ENCODE measurements around the gene FAM186B. TPM values are rescaled to one million over a fixed set of nuclear protein-coding genes. Genes with fewer than 3 reads are reported as not detected.
A peak's percentile ranks its signal among the peaks of the same experiment; 100 is the strongest.

Gene FAM186B
- total and polyA plus RNA-seq, 12 donors, result 0.04 to 1.5 (median 0.66) TPM

GRCh38 chr12:49556391-49557186, 48.9 kb downstream of the FAM186B start:
- Histone ChIP-seq H3K4me3 (no peak overlapping the region), H3K36me3 (peaks cover 0 to 60% (median 35%) of the 10 kb centered on the region in 9 donors), H3K27me3 (no peaks in the 10 kb centered on the region), H3K9me3 (no peaks in the 10 kb centered on the region), H3K27ac (no peak overlapping the region), H3K4me1 (peaks cover 0 to 17% (median 8%) of the 10 kb centered on the region in 9 donors)
- WGBS, 2 donors, result 71 to 78% methylated on average over 12 of the region's 12 CpGs
- no peak for ATAC-seq
- no peak for TF ChIP-seq CTCF (IDR thresholded peaks at IDR 0.05)
- intact Hi-C loops (cut with DNase I), result no loop called here
- DNase-seq, result no peak

GRCh38 chr12:49555631-49556390, 49.6 kb downstream of the FAM186B start:
- ATAC-seq (no peak), DNase-seq (no peak)
- no peaks in the 10 kb centered on the region for H3K9me3 ChIP-seq
- H3K4me1 ChIP-seq, result peaks cover 0 to 18% (median 8%) of the 10 kb centered on the region in 9 donors
- no peak for TF ChIP-seq CTCF (IDR thresholded peaks at IDR 0.05)
- H3K27me3 ChIP-seq, result peaks cover 0 to 3% (median 0%) of the 10 kb centered on the region in 7 donors
- intact Hi-C loops (cut with DNase I), result no loop called here
- 85 to 88% methylated on average over 18 of the region's 18 CpGs for WGBS, 2 donors
- no peak overlapping the region for H3K27ac ChIP-seq
- no peak overlapping the region for H3K4me3 ChIP-seq
- peaks cover 0 to 52% (median 30%) of the 10 kb centered on the region in 9 donors for H3K36me3 ChIP-seq

DNA sequence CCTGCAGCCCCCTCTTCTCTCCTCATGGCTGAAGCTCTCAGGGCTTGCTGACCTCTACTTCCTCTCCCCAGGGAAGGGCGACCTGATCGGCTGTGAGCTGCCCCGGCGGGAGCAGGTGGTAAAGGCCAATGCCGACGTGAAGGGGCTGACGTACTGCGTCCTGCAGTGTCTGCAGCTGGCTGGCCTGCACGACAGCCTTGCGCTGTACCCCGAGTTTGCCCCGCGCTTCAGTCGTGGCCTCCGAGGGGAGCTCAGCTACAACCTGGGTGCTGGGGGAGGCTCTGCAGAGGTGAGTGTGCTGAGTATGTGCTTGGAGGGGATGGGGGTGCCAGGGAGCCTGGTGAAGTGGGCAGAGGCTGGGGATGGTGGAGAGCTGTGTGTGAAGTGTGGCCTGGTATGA, 51.2 kb downstream of the FAM186B start:
- intact Hi-C loops (cut with DNase I), result no loop called here
- no peak for ATAC-seq

More for the DNA sequence above, 51.2 kb downstream of the FAM186B start:
- no peak for TF ChIP-seq CTCF (IDR thresholded peaks at IDR 0.05)
- Histone ChIP-seq H3K27ac (peak overlapping the region in 1 of 10 donors; percentile 35), H3K36me3 (peaks cover 0 to 37% (median 14%) of the 10 kb centered on the region in 9 donors), H3K4me1 (peaks cover 0 to 24% (median 12%) of the 10 kb centered on the region in 9 donors), H3K4me3 (no peak overlapping the region), H3K27me3 (peaks cover 0 to 14% (median 0%) of the 10 kb centered on the region in 7 donors), H3K9me3 (no peaks in the 10 kb centered on the region)
- no peak for DNase-seq
- WGBS, 2 donors, result 73 to 81% methylated on average over 15 of the region's 15 CpGs

All from heart right ventricle (tissue), 16 donors.